ENCODE data around the gene SLC25A27. TPM values are rescaled to one million over a fixed set of nuclear protein-coding genes. Genes with fewer than 3 reads are reported as not detected.

The SLC25A27 gene
- total and polyA plus RNA-seq, 9 of the 15 experiments (the other 6 are each of a cell fraction or from before 2014, with no cell fraction given), result not detected

GRCh38 chr6:46719099-46719498 lies 66.3 kb downstream of the SLC25A27 start (continued):
- TF ChIP-seq AFF1 (IDR thresholded peaks at IDR 0.05; ENCODE audit: low read depth in 1 of 2, partially characterized antibody in 2 of 2) (no peak), ARNT (IDR thresholded peaks at IDR 0.05) (no peak), EHMT2 (IDR thresholded peaks at IDR 0.05) (no peak), STAG1 (CRISPR knock-in tag; IDR thresholded peaks at IDR 0.05; ENCODE audit: borderline replicate concordance) (no peak), ZNF175 (CRISPR knock-in tag; IDR thresholded peaks at IDR 0.05; ENCODE audit: low read depth) (no peak)

GRCh38 chr6:46720401-46720800 lies 67.6 kb downstream of the SLC25A27 start:
- Histone ChIP-seq H3K9me3 (replicated peaks; ENCODE audit: control insufficient read depth, insufficient read depth, low read depth, low read length) (no peaks in the 10 kb centered on the region), H3K4me2 (ENCODE audit: insufficient read depth, low read length) (no peak overlapping the region), H3K27ac (ENCODE audit: extremely low read depth, low read depth, low read length) (no peak overlapping the region), H3K36me3 (ENCODE audit: control insufficient read depth, insufficient read depth, low read length) (no peaks in the 10 kb centered on the region), H3K4me3 (no peak overlapping the region), H2AFZ (ENCODE audit: low read depth, low read length) (no peak overlapping the region), H4K20me1 (replicated peaks; ENCODE audit: control insufficient read depth, insufficient read depth, low read length) (no peaks in the 10 kb centered on the region), H3K9me1 (ENCODE audit: control insufficient read depth, insufficient read depth, low read length) (no peaks in the 10 kb centered on the region), H3K27me3 (ENCODE audit: control insufficient read depth in 2 of 2, insufficient read depth in 2 of 2, low read length in 2 of 2) (no peaks in the 10 kb centered on the region), H3K9ac (ENCODE audit: insufficient read depth in 1 of 2, low read depth in 2 of 2, low read length in 2 of 2) (no peak overlapping the region), H3K79me2 (ENCODE audit: control insufficient read depth, insufficient read depth, low read length) (no peaks in the 10 kb centered on the region), H3K4me1 (replicated peaks in 1 of 2; ENCODE audit: control insufficient read depth in 2 of 2, insufficient read depth in 2 of 2, low read length in 2 of 2) (no peaks in the 10 kb centered on the region)
- intact Hi-C loops (cut with micrococcal nuclease) (no loop called here), in situ Hi-C loops (cut with MboI) (no loop called here)
- FAIRE-seq, result no peak
- POLR2A ChIA-PET, result no interaction called here
- CTCF ChIA-PET (ENCODE audit: low intra/inter-chr PET ratio), result no interaction called here
- BruUV-seq (replicated peaks), result no TSS peak
- no peak for TF ChIP-seq NFIC (IDR thresholded peaks at IDR 0.05)
- no peak for TF ChIP-seq SOX6 (IDR thresholded peaks at IDR 0.05)
- TF ChIP-seq OTX1 (CRISPR knock-in tag; IDR thresholded peaks at IDR 0.05), result no peak
- TF ChIP-seq MCM5 (IDR thresholded peaks at IDR 0.05; ENCODE audit: low read depth), result no peak
- no peak for TF ChIP-seq ZBTB8A (IDR thresholded peaks at IDR 0.05; ENCODE audit: partially characterized antibody)
- ATAC-seq, result no peak
- 0% methylated on average over 1 of the region's 1 CpG for WGBS (ENCODE audit: insufficient coverage, low coverage, missing lambda C conversion rate)
- no peak for DNase-seq (ENCODE audit: extremely low read depth in 1 of 4, low spot score in 3 of 4)

Other genes with a start within 250 kb of the SLC25A27 start
- not detected in 2 replicates for gene RCAN2, start 161.5 kb upstream of the SLC25A27 start, total RNA-seq (2014; rRNA removed)
- not detected in 2 replicates for gene RCAN2, start 161.5 kb upstream of the SLC25A27 start, total RNA-seq (2014; rRNA removed; fragmentation: Illumina TruSeq; extraction: Trizol)
- gene RCAN2, start 161.5 kb upstream of the SLC25A27 start, total RNA-seq (2015; rRNA removed; fragmentation: Illumina TruSeq; extraction: Trizol), result not detected in 2 replicates
- gene RCAN2, start 161.5 kb upstream of the SLC25A27 start, total RNA-seq (2021), result 0.04 TPM in 1 of 2 replicates, not detected in the other
- gene RCAN2, start 161.5 kb upstream of the SLC25A27 start, polyA plus RNA-seq (2011; rRNA removed), result not detected in 2 replicates
- gene RCAN2, start 161.5 kb upstream of the SLC25A27 start, polyA plus RNA-seq (2014; fragmentation: Illumina TruSeq; extraction: Trizol), result not detected in 2 replicates
- not detected for gene RCAN2, start 161.5 kb upstream of the SLC25A27 start, polyA plus RNA-seq (2014; fragmentation: Nextera tagmentation; extraction: Ambion mirVana)
- gene RCAN2, start 161.5 kb upstream of the SLC25A27 start, polyA plus RNA-seq (2014; rRNA removed), result not detected in 2 replicates
- gene CYP39A1, start 157 bp upstream of the SLC25A27 start, total RNA-seq (2014; rRNA removed), result not detected in 2 replicates
- not detected in 2 replicates for gene CYP39A1, start 157 bp upstream of the SLC25A27 start, total RNA-seq (2014; rRNA removed; fragmentation: Illumina TruSeq; extraction: Trizol)
- not detected in 2 replicates for gene CYP39A1, start 157 bp upstream of the SLC25A27 start, total RNA-seq (2015; rRNA removed; fragmentation: Illumina TruSeq; extraction: Trizol)
- not detected in 2 replicates for gene CYP39A1, start 157 bp upstream of the SLC25A27 start, total RNA-seq (2021)
- not detected in 2 replicates for gene CYP39A1, start 157 bp upstream of the SLC25A27 start, polyA plus RNA-seq (2011; rRNA removed)
- not detected in 2 replicates for gene CYP39A1, start 157 bp upstream of the SLC25A27 start, polyA plus RNA-seq (2014; fragmentation: Illumina TruSeq; extraction: Trizol)
- gene CYP39A1, start 157 bp upstream of the SLC25A27 start, polyA plus RNA-seq (2014; fragmentation: Nextera tagmentation; extraction: Ambion mirVana), result not detected
- not detected in 2 replicates for gene CYP39A1, start 157 bp upstream of the SLC25A27 start, polyA plus RNA-seq (2014; rRNA removed)
- gene TDRD6, start 34.9 kb downstream of the SLC25A27 start, total RNA-seq (2014; rRNA removed), result under 0.01 and 0.04 TPM in 2 replicates
- 0.10 and 0.15 TPM in 2 replicates for gene TDRD6, start 34.9 kb downstream of the SLC25A27 start, total RNA-seq (2014; rRNA removed; fragmentation: Illumina TruSeq; extraction: Trizol)
- 0.14 and 0.19 TPM in 2 replicates for gene TDRD6, start 34.9 kb downstream of the SLC25A27 start, total RNA-seq (2015; rRNA removed; fragmentation: Illumina TruSeq; extraction: Trizol)
- gene TDRD6, start 34.9 kb downstream of the SLC25A27 start, total RNA-seq (2021), result 0.11 and 0.22 TPM in 2 replicates
- 0.01 and 0.21 TPM in 2 replicates for gene TDRD6, start 34.9 kb downstream of the SLC25A27 start, polyA plus RNA-seq (2011; rRNA removed)
- 0.03 and 0.13 TPM in 2 replicates for gene TDRD6, start 34.9 kb downstream of the SLC25A27 start, polyA plus RNA-seq (2014; fragmentation: Illumina TruSeq; extraction: Trizol)
- gene TDRD6, start 34.9 kb downstream of the SLC25A27 start, polyA plus RNA-seq (2014; fragmentation: Nextera tagmentation; extraction: Ambion mirVana), result under 1 TPM in 1 of 2 experiments, not detected in 1; 0.04 TPM
- gene TDRD6, start 34.9 kb downstream of the SLC25A27 start, polyA plus RNA-seq (2014; rRNA removed), result 0.53 TPM in 1 of 2 replicates, not detected in the other
- gene PLA2G7, start 82.4 kb downstream of the SLC25A27 start, total RNA-seq (2014; rRNA removed), result not detected in 2 replicates
- not detected in 2 replicates for gene PLA2G7, start 82.4 kb downstream of the SLC25A27 start, total RNA-seq (2014; rRNA removed; fragmentation: Illumina TruSeq; extraction: Trizol)
- gene PLA2G7, start 82.4 kb downstream of the SLC25A27 start, total RNA-seq (2015; rRNA removed; fragmentation: Illumina TruSeq; extraction: Trizol), result not detected in 2 replicates
- gene PLA2G7, start 82.4 kb downstream of the SLC25A27 start, total RNA-seq (2021), result not detected in 2 replicates
- not detected in 2 replicates for gene PLA2G7, start 82.4 kb downstream of the SLC25A27 start, polyA plus RNA-seq (2011; rRNA removed)
- not detected in 2 replicates for gene PLA2G7, start 82.4 kb downstream of the SLC25A27 start, polyA plus RNA-seq (2014; fragmentation: Illumina TruSeq; extraction: Trizol)
- gene PLA2G7, start 82.4 kb downstream of the SLC25A27 start, polyA plus RNA-seq (2014; fragmentation: Nextera tagmentation; extraction: Ambion mirVana), result not detected
- not detected in 2 replicates for gene PLA2G7, start 82.4 kb downstream of the SLC25A27 start, polyA plus RNA-seq (2014; rRNA removed)
- gene ANKRD66, start 94.0 kb downstream of the SLC25A27 start, total RNA-seq (2014; rRNA removed), result not detected in 2 replicates
- gene ANKRD66, start 94.0 kb downstream of the SLC25A27 start, total RNA-seq (2014; rRNA removed; fragmentation: Illumina TruSeq; extraction: Trizol), result not detected in 2 replicates
- not detected in 2 replicates for gene ANKRD66, start 94.0 kb downstream of the SLC25A27 start, total RNA-seq (2015; rRNA removed; fragmentation: Illumina TruSeq; extraction: Trizol)
- gene ANKRD66, start 94.0 kb downstream of the SLC25A27 start, total RNA-seq (2021), result not detected in 2 replicates
- gene ANKRD66, start 94.0 kb downstream of the SLC25A27 start, polyA plus RNA-seq (2011; rRNA removed), result not detected in 2 replicates
- gene ANKRD66, start 94.0 kb downstream of the SLC25A27 start, polyA plus RNA-seq (2014; fragmentation: Illumina TruSeq; extraction: Trizol), result not detected in 2 replicates
- not detected for gene ANKRD66, start 94.0 kb downstream of the SLC25A27 start, polyA plus RNA-seq (2014; fragmentation: Nextera tagmentation; extraction: Ambion mirVana)
- not detected in 2 replicates for gene ANKRD66, start 94.0 kb downstream of the SLC25A27 start, polyA plus RNA-seq (2014; rRNA removed)
- gene MEP1A, start 140.4 kb downstream of the SLC25A27 start, total RNA-seq (2014; rRNA removed), result not detected in 2 replicates
- gene MEP1A, start 140.4 kb downstream of the SLC25A27 start, total RNA-seq (2014; rRNA removed; fragmentation: Illumina TruSeq; extraction: Trizol), result not detected in 2 replicates
- gene MEP1A, start 140.4 kb downstream of the SLC25A27 start, total RNA-seq (2015; rRNA removed; fragmentation: Illumina TruSeq; extraction: Trizol), result not detected in 2 replicates
- gene MEP1A, start 140.4 kb downstream of the SLC25A27 start, total RNA-seq (2021), result not detected in 2 replicates
- gene MEP1A, start 140.4 kb downstream of the SLC25A27 start, polyA plus RNA-seq (2011; rRNA removed), result not detected in 2 replicates
- not detected in 2 replicates for gene MEP1A, start 140.4 kb downstream of the SLC25A27 start, polyA plus RNA-seq (2014; fragmentation: Illumina TruSeq; extraction: Trizol)
- gene MEP1A, start 140.4 kb downstream of the SLC25A27 start, polyA plus RNA-seq (2014; fragmentation: Nextera tagmentation; extraction: Ambion mirVana), result not detected
- gene MEP1A, start 140.4 kb downstream of the SLC25A27 start, polyA plus RNA-seq (2014; rRNA removed), result not detected in 2 replicates